ENCODE measurements around the gene CWF19L2.

Gene CWF19L2

DNA sequence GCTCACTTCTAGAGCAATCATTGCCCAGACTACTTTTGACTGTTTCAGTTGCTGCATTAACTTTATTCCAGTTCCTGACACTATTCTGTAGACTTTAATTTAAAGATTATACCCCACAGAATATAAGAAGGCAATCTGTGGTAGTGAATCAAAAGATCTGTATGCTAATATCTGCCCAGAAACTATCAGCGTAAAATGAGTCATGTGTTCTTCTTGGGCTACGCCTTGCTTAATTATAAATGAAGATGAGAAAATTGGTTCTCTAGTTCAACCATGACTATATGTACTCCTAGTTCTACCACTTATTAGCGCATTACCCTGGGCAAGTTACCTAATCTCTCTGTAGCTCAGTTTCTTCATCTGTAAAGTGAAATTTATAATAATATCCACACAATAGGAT, 128.5 kb downstream of the CWF19L2 start:
- Histone ChIP-seq H3K4me3 (ENCODE audit: control insufficient read depth in 1 of 7, extremely low read depth in 1 of 7, insufficient read depth in 4 of 7, low read depth in 2 of 7, low read length in 6 of 7) (no peak overlapping the region), H3K4me1 (ENCODE audit: control extremely low read depth in 1 of 4, control insufficient read depth in 4 of 4, insufficient read depth in 4 of 4, low read length in 3 of 4) (peaks cover 0 to 3% (median 0%) of the 10 kb centered on the region in 4 experiments), H3K9me3 (ENCODE audit: control extremely low read depth in 1 of 5, control insufficient read depth in 4 of 5, insufficient read depth in 2 of 5, low read depth in 1 of 5, low read length in 4 of 5) (no peaks in the 10 kb centered on the region), H3K36me3 (ENCODE audit: control insufficient read depth in 4 of 4, insufficient read depth in 4 of 4, low read length in 3 of 4) (peaks cover 3 to 20% (median 11%) of the 10 kb centered on the region in 4 experiments), H3K27me3 (replicated peaks in 2 of 5; ENCODE audit: control insufficient read depth in 4 of 5, insufficient read depth in 5 of 5, low read length in 4 of 5) (no peaks in the 10 kb centered on the region), H3K27ac (ENCODE audit: insufficient read depth in 1 of 2, low read depth in 1 of 2, low read length in 2 of 2, poor library complexity in 1 of 2, severe bottlenecking in 2 of 2) (no peak overlapping the region)
- WGBS (ENCODE audit: insufficient coverage) = 100% methylated on average over 1 of the region's 3 CpGs
- DNase-seq = no peak
- ChIA-PET CTCF (no interaction called here), POLR2A (no interaction called here)

- no peak overlapping the region for H3K27ac ChIP-seq (ENCODE audit: insufficient read depth in 1 of 2, low read depth in 1 of 2, low read length in 2 of 2, poor library complexity in 1 of 2, severe bottlenecking in 2 of 2)
- H3K9me3 ChIP-seq (ENCODE audit: control extremely low read depth in 1 of 5, control insufficient read depth in 4 of 5, insufficient read depth in 2 of 5, low read depth in 1 of 5, low read length in 4 of 5) = peaks cover 0 to 9% (median 4%) of the 10 kb centered on the region in 5 experiments
- no peaks in the 10 kb centered on the region for H3K4me1 ChIP-seq (ENCODE audit: control extremely low read depth in 1 of 4, control insufficient read depth in 4 of 4, insufficient read depth in 4 of 4, low read length in 3 of 4)
- no CpG with 5 or more reads among the region's 1 CpG for WGBS (ENCODE audit: insufficient coverage)
- H3K27me3 ChIP-seq (replicated peaks in 2 of 5; ENCODE audit: control insufficient read depth in 4 of 5, insufficient read depth in 5 of 5, low read length in 4 of 5) = no peaks in the 10 kb centered on the region
- ChIA-PET CTCF (no interaction called here), POLR2A (interaction anchor here (0.6 kb wide), 1 partner anchor 11 kb away, joined by 3 read pairs; no protein-coding TSS in a partner anchor)
- H3K36me3 ChIP-seq (ENCODE audit: control insufficient read depth in 4 of 4, insufficient read depth in 4 of 4, low read length in 3 of 4) = peaks cover 0 to 11% (median 0%) of the 10 kb centered on the region in 4 experiments
- DNase-seq = no peak
- no peak overlapping the region for H3K4me3 ChIP-seq (ENCODE audit: control insufficient read depth in 1 of 7, extremely low read depth in 1 of 7, insufficient read depth in 4 of 7, low read depth in 2 of 7, low read length in 6 of 7)
Measured at GRCh38 chr11:107316426-107316825, 141.2 kb downstream of the CWF19L2 start.

- ChIA-PET CTCF (no interaction called here), POLR2A (no interaction called here)
- H3K27ac ChIP-seq (ENCODE audit: insufficient read depth in 1 of 2, low read depth in 1 of 2, low read length in 2 of 2, poor library complexity in 1 of 2, severe bottlenecking in 2 of 2) = no peak overlapping the region
- H3K27me3 ChIP-seq (replicated peaks in 2 of 5; ENCODE audit: control insufficient read depth in 4 of 5, insufficient read depth in 5 of 5, low read length in 4 of 5) = no peaks in the 10 kb centered on the region
- H3K4me1 ChIP-seq (ENCODE audit: control extremely low read depth in 1 of 4, control insufficient read depth in 4 of 4, insufficient read depth in 4 of 4, low read length in 3 of 4) = no peaks in the 10 kb centered on the region
- no peak overlapping the region for H3K4me3 ChIP-seq (ENCODE audit: control insufficient read depth in 1 of 7, extremely low read depth in 1 of 7, insufficient read depth in 4 of 7, low read depth in 2 of 7, low read length in 6 of 7)
- no peak for DNase-seq
- WGBS (ENCODE audit: insufficient coverage) = 94% methylated on average over 2 of the region's 2 CpGs
- peaks cover 0 to 19% (median 1%) of the 10 kb centered on the region in 4 experiments for H3K36me3 ChIP-seq (ENCODE audit: control insufficient read depth in 4 of 4, insufficient read depth in 4 of 4, low read length in 3 of 4)
- H3K9me3 ChIP-seq (ENCODE audit: control extremely low read depth in 1 of 5, control insufficient read depth in 4 of 5, insufficient read depth in 2 of 5, low read depth in 1 of 5, low read length in 4 of 5) = no peaks in the 10 kb centered on the region
Measured at GRCh38 chr11:107307991-107308390, 149.6 kb downstream of the CWF19L2 start.

DNA sequence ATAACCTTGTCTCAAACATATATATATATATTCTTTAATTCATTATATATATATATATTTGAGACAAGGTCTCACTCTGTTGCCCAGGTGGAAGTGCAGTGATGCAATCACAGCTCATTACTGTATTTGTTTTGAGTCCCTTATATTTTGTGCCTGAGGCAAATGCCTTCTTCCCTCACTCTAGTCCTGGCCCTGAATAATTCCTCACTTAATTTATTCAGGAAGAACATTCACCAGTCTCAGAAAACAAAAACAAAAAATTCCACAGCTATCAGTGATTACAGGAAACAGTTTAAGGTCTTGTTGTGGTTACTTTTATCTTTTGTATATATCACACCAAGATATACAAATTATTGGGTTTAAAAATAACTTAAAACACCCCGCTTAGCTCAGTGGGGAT, 155.7 kb downstream of the CWF19L2 start:
- Histone ChIP-seq H3K36me3 (ENCODE audit: control insufficient read depth in 4 of 4, insufficient read depth in 4 of 4, low read length in 3 of 4) (peaks cover 0 to 13% (median 2%) of the 10 kb centered on the region in 4 experiments), H3K9me3 (ENCODE audit: control extremely low read depth in 1 of 5, control insufficient read depth in 4 of 5, insufficient read depth in 2 of 5, low read depth in 1 of 5, low read length in 4 of 5) (peaks cover 0 to 3% (median 0%) of the 10 kb centered on the region in 5 experiments), H3K4me3 (ENCODE audit: control insufficient read depth in 1 of 7, extremely low read depth in 1 of 7, insufficient read depth in 4 of 7, low read depth in 2 of 7, low read length in 6 of 7) (no peak overlapping the region), H3K27me3 (replicated peaks in 2 of 5; ENCODE audit: control insufficient read depth in 4 of 5, insufficient read depth in 5 of 5, low read length in 4 of 5) (no peaks in the 10 kb centered on the region), H3K4me1 (ENCODE audit: control extremely low read depth in 1 of 4, control insufficient read depth in 4 of 4, insufficient read depth in 4 of 4, low read length in 3 of 4) (no peaks in the 10 kb centered on the region), H3K27ac (ENCODE audit: insufficient read depth in 1 of 2, low read depth in 1 of 2, low read length in 2 of 2, poor library complexity in 1 of 2, severe bottlenecking in 2 of 2) (no peak overlapping the region)
- DNase-seq = no peak
- CTCF ChIA-PET = no interaction called here
- POLR2A ChIA-PET = no interaction called here
- no CpG with 5 or more reads among the region's 1 CpG for WGBS (ENCODE audit: insufficient coverage)

GRCh38 chr11:107293677-107294344, 163.8 kb downstream of the CWF19L2 start:
- no peak for DNase-seq
- H3K36me3 ChIP-seq (ENCODE audit: control insufficient read depth in 4 of 4, insufficient read depth in 4 of 4, low read length in 3 of 4) = peaks cover 0 to 12% (median 3%) of the 10 kb centered on the region in 4 experiments
- H3K9me3 ChIP-seq (ENCODE audit: control extremely low read depth in 1 of 5, control insufficient read depth in 4 of 5, insufficient read depth in 2 of 5, low read depth in 1 of 5, low read length in 4 of 5) = peaks cover 0 to 10% (median 0%) of the 10 kb centered on the region in 5 experiments
- H3K27ac ChIP-seq (ENCODE audit: insufficient read depth in 1 of 2, low read depth in 1 of 2, low read length in 2 of 2, poor library complexity in 1 of 2, severe bottlenecking in 2 of 2) = no peak overlapping the region
- H3K27me3 ChIP-seq (replicated peaks in 2 of 5; ENCODE audit: control insufficient read depth in 4 of 5, insufficient read depth in 5 of 5, low read length in 4 of 5) = no peaks in the 10 kb centered on the region
- no peak overlapping the region for H3K4me3 ChIP-seq (ENCODE audit: control insufficient read depth in 1 of 7, extremely low read depth in 1 of 7, insufficient read depth in 4 of 7, low read depth in 2 of 7, low read length in 6 of 7)
- no peaks in the 10 kb centered on the region for H3K4me1 ChIP-seq (ENCODE audit: control extremely low read depth in 1 of 4, control insufficient read depth in 4 of 4, insufficient read depth in 4 of 4, low read length in 3 of 4)
- WGBS (ENCODE audit: insufficient coverage) = 96% methylated on average over 9 of the region's 13 CpGs
- POLR2A ChIA-PET = no interaction called here
- CTCF ChIA-PET = no interaction called here

DNA sequence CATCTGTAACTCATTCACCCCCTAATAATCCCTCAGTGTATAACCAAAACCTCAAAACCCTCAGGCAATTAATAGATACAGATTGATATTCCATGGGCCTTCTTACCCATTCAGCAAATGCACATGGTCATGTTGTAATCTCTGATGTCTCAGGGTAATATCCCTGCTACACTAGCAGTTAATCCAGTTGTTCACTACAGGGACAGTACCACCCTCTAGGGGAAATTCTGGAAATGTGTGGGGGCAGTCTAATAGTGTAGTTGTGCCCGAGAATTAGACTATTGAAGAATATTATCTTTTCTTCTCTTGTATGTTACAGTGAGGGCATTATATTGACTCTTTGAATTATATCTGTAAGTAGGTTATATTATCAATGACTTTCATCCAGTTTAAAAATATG, 175.4 kb downstream of the CWF19L2 start:
- Histone ChIP-seq H3K9me3 (ENCODE audit: control extremely low read depth in 1 of 5, control insufficient read depth in 4 of 5, insufficient read depth in 2 of 5, low read depth in 1 of 5, low read length in 4 of 5) (peaks cover 0 to 2% (median 0%) of the 10 kb centered on the region in 5 experiments), H3K27ac (ENCODE audit: insufficient read depth in 1 of 2, low read depth in 1 of 2, low read length in 2 of 2, poor library complexity in 1 of 2, severe bottlenecking in 2 of 2) (no peak overlapping the region), H3K4me3 (ENCODE audit: control insufficient read depth in 1 of 7, extremely low read depth in 1 of 7, insufficient read depth in 4 of 7, low read depth in 2 of 7, low read length in 6 of 7) (no peak overlapping the region), H3K27me3 (replicated peaks in 2 of 5; ENCODE audit: control insufficient read depth in 4 of 5, insufficient read depth in 5 of 5, low read length in 4 of 5) (no peaks in the 10 kb centered on the region), H3K36me3 (ENCODE audit: control insufficient read depth in 4 of 4, insufficient read depth in 4 of 4, low read length in 3 of 4) (no peaks in the 10 kb centered on the region), H3K4me1 (ENCODE audit: control extremely low read depth in 1 of 4, control insufficient read depth in 4 of 4, insufficient read depth in 4 of 4, low read length in 3 of 4) (no peaks in the 10 kb centered on the region)
- no peak for DNase-seq
- POLR2A ChIA-PET = no interaction called here
- WGBS (ENCODE audit: insufficient coverage) = no CpG with 5 or more reads among the region's 1 CpG
- CTCF ChIA-PET = no interaction called here

All from common myeloid progenitor, CD34-positive (primary cell).